K562 (cell line): ENCODE measurements around the gene ITGB6.

Source experiments
- POLR2AphosphoS5 ChIP-seq: IDR thresholded peaks from 2 replicates; pipeline ENCODE4 v1.6.1; 2011; ENCODE audit warnings: mild to moderate bottlenecking, low read depth, low read length, moderate library complexity; ENCODE audit not compliant: control insufficient read depth, insufficient read depth
- YY1 ChIP-seq, 3 experiments: IDR thresholded peaks; 2 replicates each; pipeline ENCODE4 v1.6.1; 2011; ENCODE audit warnings: low read length in 2 of 3, mild to moderate bottlenecking in 2 of 3, moderate library complexity in 2 of 3, borderline replicate concordance in 1 of 3, control low read depth in 1 of 3, low read depth in 1 of 3; ENCODE audit not compliant: insufficient read depth in 3 of 3, insufficient replicate concordance in 2 of 3, control insufficient read depth in 1 of 3, insufficient read length in 1 of 3; ENCODE audit errors: extremely low read depth in 1 of 3

DNA sequence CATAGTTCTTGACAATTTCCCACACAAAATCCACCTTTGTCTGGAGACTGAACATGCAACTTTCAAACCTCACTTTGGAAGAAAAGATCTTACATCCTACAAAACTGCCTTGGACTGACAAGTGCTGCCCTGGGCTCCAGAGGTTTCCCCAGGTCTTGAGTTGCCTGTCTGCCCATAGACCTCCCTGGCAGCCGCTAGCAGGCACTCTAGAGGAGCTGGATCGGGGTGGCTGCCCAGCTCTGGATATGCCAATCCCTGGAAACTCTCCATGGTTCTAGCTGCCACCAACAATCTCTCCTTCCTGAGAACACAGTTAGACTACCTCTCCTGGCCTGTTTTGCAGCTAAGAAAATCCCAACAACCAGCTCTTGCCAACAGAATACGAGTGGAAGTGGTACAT is 3.4 kb upstream of the ITGB6 start:
- TF ChIP-seq POLR2AphosphoS5: no peak
- no peak for TF ChIP-seq YY1 (IDR thresholded peaks at IDR 0.05; ENCODE audit: borderline replicate concordance in 1 of 3, control insufficient read depth in 1 of 3, extremely low read depth in 1 of 3, insufficient read depth in 3 of 3, insufficient read length in 1 of 3, insufficient replicate concordance in 2 of 3, low read depth in 1 of 3, low read length in 2 of 3)
